D341Med (cell line): ENCODE measurements around the gene DGCR8.

Source experiments
- DNase-seq: peaks from one replicate; pipeline ENCODE4 v3.0.0; 2012; ENCODE audit warnings: low spot score

DGCR8 gene

GRCh38 chr22:20079745-20080444 is at the start of gene DGCR8:
DGCR8 (plus strand) TSS chr22:20080241; CDS start chr22:20085964, 5,723 bp downstream.
- peak; percentile 99 for DNase-seq

- no peak for DNase-seq
These were observed 48.2 kb upstream of the DGCR8 start for GRCh38 chr22:20031732-20032406.

GRCh38 chr22:20032407-20032991 is 47.5 kb upstream of the DGCR8 start:
- DNase-seq = no peak

- no peak for DNase-seq
These were observed 46.9 kb upstream of the DGCR8 start for GRCh38 chr22:20033045-20033706.

- no peak for DNase-seq
These were observed 45.9 kb upstream of the DGCR8 start for GRCh38 chr22:20034143-20034542.

GRCh38 chr22:20035375-20036083 is 44.5 kb upstream of the DGCR8 start:
- no peak for DNase-seq

- DNase-seq = no peak
These were observed 44.0 kb upstream of the DGCR8 start for GRCh38 chr22:20036084-20036482.

- DNase-seq = no peak
These were observed 43.3 kb upstream of the DGCR8 start for GRCh38 chr22:20036535-20037392.

GRCh38 chr22:20037419-20037818 is 42.6 kb upstream of the DGCR8 start:
- DNase-seq = no peak

- no peak for DNase-seq
These were observed 41.5 kb upstream of the DGCR8 start for GRCh38 chr22:20038574-20038973.

- DNase-seq = no peak
These were observed 40.2 kb upstream of the DGCR8 start for GRCh38 chr22:20039683-20040325.

GRCh38 chr22:20040327-20041200 is 39.5 kb upstream of the DGCR8 start:
- no peak for DNase-seq

GRCh38 chr22:20043057-20043996 is 36.7 kb upstream of the DGCR8 start:
- no peak for DNase-seq

GRCh38 chr22:20043997-20044342 is 36.1 kb upstream of the DGCR8 start:
- DNase-seq = no peak

GRCh38 chr22:20044495-20045151 is 35.4 kb upstream of the DGCR8 start:
- no peak for DNase-seq

- no peak for DNase-seq
These were observed 33.3 kb upstream of the DGCR8 start for GRCh38 chr22:20046730-20047129.

- no peak for DNase-seq
These were observed 28.1 kb upstream of the DGCR8 start for GRCh38 chr22:20051927-20052308.
